IPS-18a (cell line): ENCODE measurements around the gene KRTAP5-7.
"Not testable (repeated sequence)": the region's sequence is repeated elsewhere in the genome, so short reads cannot be mapped to it uniquely, and the experiment has no call there.

Experiments used
- H3K27ac ChIP-seq: one replicate; pipeline ENCODE4 v1.5.1; 2013; ENCODE audit warnings: low read length
- H3K27me3 ChIP-seq: one replicate; pipeline ENCODE4 v1.6.1; 2013; ENCODE audit warnings: mild to moderate bottlenecking, low read length; ENCODE audit not compliant: control insufficient read depth, insufficient read depth
- H3K36me3 ChIP-seq: one replicate; pipeline ENCODE4 v1.6.1; 2013; ENCODE audit warnings: low read depth, low read length; ENCODE audit not compliant: control insufficient read depth
- H3K4me1 ChIP-seq: one replicate; pipeline ENCODE4 v1.6.1; 2013; ENCODE audit warnings: low read depth, low read length; ENCODE audit not compliant: control insufficient read depth
- H3K4me3 ChIP-seq: one replicate; pipeline ENCODE4 v1.5.1; 2013; ENCODE audit warnings: low read length
- H3K9ac ChIP-seq: one replicate; pipeline ENCODE4 v1.6.1; 2013; ENCODE audit warnings: mild to moderate bottlenecking, low read length, moderate library complexity
- H3K9me3 ChIP-seq: one replicate; pipeline ENCODE4 v1.6.1; 2013; ENCODE audit warnings: low read depth, low read length; ENCODE audit not compliant: control insufficient read depth

The KRTAP5-7 gene

GRCh38 chr11:71539017-71539416 lies 11.9 kb downstream of the KRTAP5-7 start:
- H3K9me3 ChIP-seq, result no peaks in the 10 kb centered on the region
- no peak overlapping the region for H3K9ac ChIP-seq
- no peaks in the 10 kb centered on the region for H3K36me3 ChIP-seq
- H3K27ac ChIP-seq, result no peak overlapping the region
- no peaks in the 10 kb centered on the region for H3K27me3 ChIP-seq
- no peaks in the 10 kb centered on the region for H3K4me1 ChIP-seq
- H3K4me3 ChIP-seq, result no peak overlapping the region

GRCh38 chr11:71539971-71540370 lies 12.9 kb downstream of the KRTAP5-7 start:
- H3K4me3 ChIP-seq, H3K27me3 ChIP-seq, H3K9me3 ChIP-seq, H3K27ac ChIP-seq, H3K9ac ChIP-seq, H3K36me3 ChIP-seq, H3K4me1 ChIP-seq: not testable (repeated sequence)

GRCh38 chr11:71540521-71541304 lies 13.6 kb downstream of the KRTAP5-7 start:
- not testable (repeated sequence) for H3K4me3 ChIP-seq, H3K27ac ChIP-seq, H3K9ac ChIP-seq, H3K4me1 ChIP-seq, H3K9me3 ChIP-seq, H3K36me3 ChIP-seq, H3K27me3 ChIP-seq

GRCh38 chr11:71542382-71542781 lies 15.3 kb downstream of the KRTAP5-7 start:
- no peak overlapping the region for H3K9ac ChIP-seq
- H3K36me3 ChIP-seq, result no peaks in the 10 kb centered on the region
- H3K9me3 ChIP-seq, result no peaks in the 10 kb centered on the region
- H3K4me1 ChIP-seq, result no peaks in the 10 kb centered on the region
- no peak overlapping the region for H3K27ac ChIP-seq
- H3K4me3 ChIP-seq, result no peak overlapping the region
- H3K27me3 ChIP-seq, result no peaks in the 10 kb centered on the region

- Histone ChIP-seq H3K4me1 (no peaks in the 10 kb centered on the region), H3K27me3 (no peaks in the 10 kb centered on the region), H3K4me3 (no peak overlapping the region), H3K36me3 (no peaks in the 10 kb centered on the region), H3K27ac (no peak overlapping the region), H3K9ac (no peak overlapping the region), H3K9me3 (no peaks in the 10 kb centered on the region)
Measured at GRCh38 chr11:71542879-71543777, 16.1 kb downstream of the KRTAP5-7 start.

- no peak overlapping the region for H3K4me3 ChIP-seq
- no peak overlapping the region for H3K27ac ChIP-seq
- H3K9ac ChIP-seq, result no peak overlapping the region
- H3K36me3 ChIP-seq, result no peaks in the 10 kb centered on the region
- H3K27me3 ChIP-seq, result no peaks in the 10 kb centered on the region
- no peaks in the 10 kb centered on the region for H3K4me1 ChIP-seq
- no peaks in the 10 kb centered on the region for H3K9me3 ChIP-seq
Measured at GRCh38 chr11:71543866-71544265, 16.8 kb downstream of the KRTAP5-7 start.

- H3K27ac ChIP-seq, result no peak overlapping the region
- H3K4me3 ChIP-seq, result no peak overlapping the region
- no peaks in the 10 kb centered on the region for H3K27me3 ChIP-seq
- no peaks in the 10 kb centered on the region for H3K9me3 ChIP-seq
- no peaks in the 10 kb centered on the region for H3K4me1 ChIP-seq
- H3K36me3 ChIP-seq, result no peaks in the 10 kb centered on the region
- no peak overlapping the region for H3K9ac ChIP-seq
Measured at GRCh38 chr11:71544525-71545214, 17.6 kb downstream of the KRTAP5-7 start.

- H3K9ac ChIP-seq, result no peak overlapping the region
- no peaks in the 10 kb centered on the region for H3K9me3 ChIP-seq
- H3K27ac ChIP-seq, result no peak overlapping the region
- H3K36me3 ChIP-seq, result no peaks in the 10 kb centered on the region
- no peak overlapping the region for H3K4me3 ChIP-seq
- H3K4me1 ChIP-seq, result no peaks in the 10 kb centered on the region
- no peaks in the 10 kb centered on the region for H3K27me3 ChIP-seq
Measured at GRCh38 chr11:71545405-71545966, 18.4 kb downstream of the KRTAP5-7 start.

- no peak within 1 kb of the TSS for H3K27ac ChIP-seq
- H3K4me1 ChIP-seq, result no peaks in the 10 kb centered on the region
- H3K9me3 ChIP-seq, result no peaks in the 10 kb centered on the region
- H3K4me3 ChIP-seq, result no peak within 1 kb of the TSS
- no peak within 1 kb of the TSS for H3K9ac ChIP-seq
- no peaks in the 10 kb centered on the region for H3K36me3 ChIP-seq
- H3K27me3 ChIP-seq, result no peaks in the 10 kb centered on the region
Measured at GRCh38 chr11:71548120-71548519, 21.1 kb downstream of the KRTAP5-7 start, which contains the start of gene KRTAP5-9. Gene KRTAP5-9 (plus strand): TSS chr11:71548420. CDS start chr11:71548658, 238 bp downstream.

GRCh38 chr11:71548716-71549151 lies 21.7 kb downstream of the KRTAP5-7 start:
- H3K27me3 ChIP-seq, result no peaks in the 10 kb centered on the region
- H3K9ac ChIP-seq, result no peak overlapping the region
- H3K4me3 ChIP-seq, result no peak overlapping the region
- no peak overlapping the region for H3K27ac ChIP-seq
- no peaks in the 10 kb centered on the region for H3K36me3 ChIP-seq
- H3K9me3 ChIP-seq, result no peaks in the 10 kb centered on the region
- no peaks in the 10 kb centered on the region for H3K4me1 ChIP-seq

- H3K4me1 ChIP-seq, result no peaks in the 10 kb centered on the region
- no peaks in the 10 kb centered on the region for H3K9me3 ChIP-seq
- H3K36me3 ChIP-seq, result no peaks in the 10 kb centered on the region
- no peak overlapping the region for H3K27ac ChIP-seq
- no peak overlapping the region for H3K4me3 ChIP-seq
- no peak overlapping the region for H3K9ac ChIP-seq
- no peaks in the 10 kb centered on the region for H3K27me3 ChIP-seq
Measured at GRCh38 chr11:71551711-71552110, 24.6 kb downstream of the KRTAP5-7 start.
